Uterus (tissue), 4 donors: Measurements from ENCODE around the gene SLC38A5. TPM values are rescaled to one million over a fixed set of nuclear protein-coding genes. Genes with fewer than 3 reads are reported as not detected.

Source experiments
- DNase-seq, 2 donors: peaks; one replicate each; pipeline ENCODE4 v3.0.0-alpha.2; 2019 to 2020
- H3K27ac ChIP-seq, 2 donors: fragments of 200-600 bp; sonication (generic); 1 replicate in 1 of 2; 2 replicates in 1 of 2; pipeline ENCODE4 v1.5.1; 2016 to 2018
- H3K27me3 ChIP-seq, 2 donors: fragments of 200-600 bp; sonication (generic); one replicate each; pipeline ENCODE4 v1.5.1; 2018 to 2019; ENCODE audit warnings: control low read depth in 1 of 2
- H3K36me3 ChIP-seq, 2 donors: fragments of 200-600 bp; sonication (generic); one replicate each; pipeline ENCODE4 v1.5.1; 2019; ENCODE audit warnings: control low read depth in 1 of 2
- H3K4me1 ChIP-seq, 2 donors: fragments of 200-600 bp; sonication (generic); one replicate each; pipeline ENCODE4 v1.5.1; 2018 to 2019; ENCODE audit warnings: control low read depth in 1 of 2
- H3K4me3 ChIP-seq, 2 donors: fragments of 200-600 bp; sonication (generic); 1 replicate in 1 of 2; 2 replicates in 1 of 2; pipeline ENCODE4 v1.5.1; 2018 to 2019; ENCODE audit warnings: mild to moderate bottlenecking in 1 of 2
- H3K9me3 ChIP-seq, 2 donors: fragments of 200-600 bp; sonication (generic); one replicate each; pipeline ENCODE4 v1.5.1; 2019; ENCODE audit warnings: control low read depth in 1 of 2
- POLR2A ChIP-seq, 2 donors: fragments of 450-650 bp; IDR thresholded peaks; one replicate each; pipeline ENCODE4 v1.6.1; 2016; ENCODE audit warnings: antibody characterized with exemption in 2 of 2, mild to moderate bottlenecking in 1 of 2, moderate library complexity in 1 of 2
- intact Hi-C: fragments of 100-400 bp; cut with DNase I; formaldehyde crosslinking; loops from one replicate; pipeline ENCODE4 v1.15.1; 2023; ENCODE audit warnings: low total_unique reads
- total RNA-seq, 4 donors: library from RNA; depleted of rRNA in 3 of 4; stranded (reverse); fragments of >200 nt in 3 of 4; gene quantifications; one replicate each; pipeline versions ENCODE4 v1.1.0 to v1.2.4, GENCODE V29; 2014 to 2023
- TF ChIP-seq, protein P1 (sequence below), 4 experiments: fragments of 200-600 bp in 2 of 4; fragments of 450-650 bp in 2 of 4; sonication (generic) in 2 of 4; IDR thresholded peaks; one replicate each; pipeline ENCODE4 v1.5.1; 2016 to 2019; ENCODE audit warnings: antibody characterized with exemption in 4 of 4, mild to moderate bottlenecking in 2 of 4, moderate library complexity in 1 of 4
- donor health status: DM: yes; HTN: yes; CAD: no.

Gene SLC38A5
- total RNA-seq, 4 donors from 2014 or later: 1.8 to 8.1 (median 4.8) TPM

DNA sequence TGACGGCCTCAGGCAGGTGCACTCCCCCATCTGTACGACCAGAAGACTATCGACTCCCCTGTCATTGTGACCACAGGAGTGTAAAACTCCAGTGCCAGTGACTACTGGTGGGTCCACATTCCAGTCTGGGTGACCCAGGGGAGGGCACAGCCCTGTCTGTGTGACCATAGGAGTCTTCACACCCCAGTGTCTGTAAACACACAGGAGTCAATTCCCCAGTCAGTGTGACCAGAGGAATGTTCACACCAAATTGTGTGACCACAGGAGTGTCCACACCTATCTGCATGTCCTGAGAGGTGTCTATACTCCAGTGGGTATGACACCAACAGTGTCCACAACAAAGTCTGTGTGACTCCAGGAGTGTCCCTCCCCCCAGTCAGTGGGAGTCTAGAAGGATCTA, 18.0 kb upstream of the SLC38A5 start:
- no peaks in the 10 kb centered on the region for H3K36me3 ChIP-seq
- no peaks in the 10 kb centered on the region for H3K27me3 ChIP-seq
- H3K9me3 ChIP-seq: no peaks in the 10 kb centered on the region
- no peak for DNase-seq
- no peak overlapping the region for H3K27ac ChIP-seq
- no peak for TF ChIP-seq POLR2A (IDR thresholded peaks at IDR 0.05)
- TF ChIP-seq, protein P1, sequence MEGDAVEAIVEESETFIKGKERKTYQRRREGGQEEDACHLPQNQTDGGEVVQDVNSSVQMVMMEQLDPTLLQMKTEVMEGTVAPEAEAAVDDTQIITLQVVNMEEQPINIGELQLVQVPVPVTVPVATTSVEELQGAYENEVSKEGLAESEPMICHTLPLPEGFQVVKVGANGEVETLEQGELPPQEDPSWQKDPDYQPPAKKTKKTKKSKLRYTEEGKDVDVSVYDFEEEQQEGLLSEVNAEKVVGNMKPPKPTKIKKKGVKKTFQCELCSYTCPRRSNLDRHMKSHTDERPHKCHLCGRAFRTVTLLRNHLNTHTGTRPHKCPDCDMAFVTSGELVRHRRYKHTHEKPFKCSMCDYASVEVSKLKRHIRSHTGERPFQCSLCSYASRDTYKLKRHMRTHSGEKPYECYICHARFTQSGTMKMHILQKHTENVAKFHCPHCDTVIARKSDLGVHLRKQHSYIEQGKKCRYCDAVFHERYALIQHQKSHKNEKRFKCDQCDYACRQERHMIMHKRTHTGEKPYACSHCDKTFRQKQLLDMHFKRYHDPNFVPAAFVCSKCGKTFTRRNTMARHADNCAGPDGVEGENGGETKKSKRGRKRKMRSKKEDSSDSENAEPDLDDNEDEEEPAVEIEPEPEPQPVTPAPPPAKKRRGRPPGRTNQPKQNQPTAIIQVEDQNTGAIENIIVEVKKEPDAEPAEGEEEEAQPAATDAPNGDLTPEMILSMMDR (IDR thresholded peaks at IDR 0.05): no peak
- intact Hi-C loops: no loop called here
- H3K4me3 ChIP-seq: no peak overlapping the region
- H3K4me1 ChIP-seq: no peaks in the 10 kb centered on the region

DNA sequence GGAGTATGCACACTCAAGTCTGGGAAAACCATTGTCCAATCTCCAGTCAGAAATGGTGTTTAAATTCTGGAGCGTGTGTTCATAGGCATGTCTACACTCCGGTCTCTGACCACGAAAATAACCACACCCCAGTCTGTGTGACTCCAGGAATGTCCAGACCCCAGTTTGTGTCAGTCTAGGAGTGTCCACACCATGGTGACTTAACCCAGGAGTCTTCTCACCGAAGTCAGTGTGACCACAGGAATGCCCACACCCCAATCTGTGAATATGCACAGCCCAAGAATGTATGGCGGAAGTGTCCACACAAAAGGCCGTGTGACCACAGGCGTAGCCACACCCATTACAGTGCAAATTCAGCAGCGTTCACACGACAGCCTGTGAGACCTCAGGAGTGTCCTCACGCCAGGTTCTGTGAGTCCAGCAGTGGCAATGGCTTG, 17.3 kb upstream of the SLC38A5 start:
- H3K27ac ChIP-seq: no peak overlapping the region
- TF ChIP-seq, protein P1 (IDR thresholded peaks at IDR 0.05): no peak
- no peak for TF ChIP-seq POLR2A (IDR thresholded peaks at IDR 0.05)
- no peaks in the 10 kb centered on the region for H3K36me3 ChIP-seq
- no peak overlapping the region for H3K4me3 ChIP-seq
- DNase-seq: no peak
- intact Hi-C loops: no loop called here
- H3K27me3 ChIP-seq: no peaks in the 10 kb centered on the region
- H3K9me3 ChIP-seq: no peaks in the 10 kb centered on the region
- H3K4me1 ChIP-seq: no peaks in the 10 kb centered on the region

DNA sequence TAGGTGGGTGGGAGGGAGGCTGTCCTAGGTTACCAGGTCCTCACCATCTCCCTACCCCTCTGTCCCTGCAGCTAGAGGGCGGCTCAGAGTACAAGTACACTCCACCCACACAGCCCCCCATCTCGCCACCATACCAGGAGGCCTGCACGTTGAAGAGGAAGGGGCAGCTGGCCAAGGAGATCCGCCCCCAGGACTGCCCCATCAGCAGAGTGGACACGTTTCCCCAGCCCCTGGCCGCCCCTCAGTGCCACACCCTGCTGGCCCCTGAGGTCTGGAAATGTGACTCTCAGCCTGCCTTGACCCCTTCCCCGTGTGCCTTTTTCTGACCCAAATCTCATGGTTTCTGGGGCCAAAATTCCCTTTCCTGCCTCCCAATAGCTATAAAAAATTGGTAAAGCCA, 12.5 kb upstream of the SLC38A5 start:
- TF ChIP-seq, protein P1 (IDR thresholded peaks at IDR 0.05): no peak
- no peak for TF ChIP-seq POLR2A (IDR thresholded peaks at IDR 0.05)
- DNase-seq: no peak
- no peaks in the 10 kb centered on the region for H3K9me3 ChIP-seq
- intact Hi-C loops: no loop called here
- no peaks in the 10 kb centered on the region for H3K4me1 ChIP-seq
- H3K27me3 ChIP-seq: no peaks in the 10 kb centered on the region
- no peaks in the 10 kb centered on the region for H3K36me3 ChIP-seq
- H3K27ac ChIP-seq: no peak overlapping the region
- H3K4me3 ChIP-seq: no peak overlapping the region

DNA sequence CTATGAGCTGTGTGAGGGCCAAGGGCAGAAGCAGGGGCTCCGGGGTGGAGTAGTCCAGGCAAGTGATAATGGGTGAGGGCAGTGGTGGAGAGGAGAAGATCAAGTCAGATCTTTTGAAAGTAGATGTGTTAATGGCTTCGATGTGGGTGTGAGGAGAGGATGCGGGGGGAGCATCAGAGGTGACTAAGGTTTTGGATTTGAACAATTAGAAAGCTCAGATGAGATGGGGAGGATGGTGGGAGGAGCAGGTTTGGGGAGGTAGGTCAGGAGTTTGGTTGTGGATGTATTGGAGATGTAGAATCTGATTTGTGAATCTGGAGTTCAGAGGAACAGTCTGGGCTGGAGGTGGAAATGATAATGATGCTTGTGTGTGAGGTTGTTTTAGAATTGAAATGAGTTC, 10.5 kb upstream of the SLC38A5 start:
- intact Hi-C loops: no loop called here

DNA sequence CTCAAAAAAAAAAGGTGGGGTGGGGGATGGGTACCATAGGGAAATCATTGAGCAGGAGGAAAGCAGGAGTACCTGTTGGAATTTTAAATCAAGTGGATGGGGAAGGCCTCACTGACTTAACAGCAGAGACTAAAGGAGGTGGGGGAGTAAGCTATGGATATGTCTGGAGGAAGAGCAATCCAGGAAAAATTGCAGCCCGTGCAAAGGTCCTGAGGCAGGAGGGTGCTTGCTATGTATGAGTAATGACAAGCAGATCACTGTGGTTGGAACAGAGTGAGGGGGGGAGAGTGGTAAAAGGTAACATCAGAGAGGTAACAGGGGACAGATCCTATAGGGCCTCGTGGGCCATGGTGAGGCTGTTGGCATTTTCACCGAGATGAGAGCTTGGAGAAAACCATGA, 10.1 kb upstream of the SLC38A5 start:
- no peaks in the 10 kb centered on the region for H3K27me3 ChIP-seq
- DNase-seq: no peak
- TF ChIP-seq POLR2A (IDR thresholded peaks at IDR 0.05): no peak
- TF ChIP-seq, protein P1 (IDR thresholded peaks at IDR 0.05): no peak
- no peak overlapping the region for H3K27ac ChIP-seq
- no peaks in the 10 kb centered on the region for H3K36me3 ChIP-seq
- intact Hi-C loops: no loop called here
- H3K9me3 ChIP-seq: no peaks in the 10 kb centered on the region
- no peak overlapping the region for H3K4me3 ChIP-seq
- H3K4me1 ChIP-seq: no peaks in the 10 kb centered on the region

More for the DNA sequence above, 10.5 kb upstream of the SLC38A5 start:
- TF ChIP-seq, protein P1 (IDR thresholded peaks at IDR 0.05): no peak
- TF ChIP-seq POLR2A (IDR thresholded peaks at IDR 0.05): no peak
- H3K9me3 ChIP-seq: no peaks in the 10 kb centered on the region
- H3K27ac ChIP-seq: no peak overlapping the region
- no peak for DNase-seq
- H3K4me3 ChIP-seq: no peak overlapping the region
- no peaks in the 10 kb centered on the region for H3K36me3 ChIP-seq
- H3K4me1 ChIP-seq: no peaks in the 10 kb centered on the region
- H3K27me3 ChIP-seq: no peaks in the 10 kb centered on the region
